ENCODE results near the gene HMGCS1.
"Not testable (repeated sequence)": the region's sequence is repeated elsewhere in the genome, so short reads cannot be mapped to it uniquely, and the experiment has no call there.

DNA sequence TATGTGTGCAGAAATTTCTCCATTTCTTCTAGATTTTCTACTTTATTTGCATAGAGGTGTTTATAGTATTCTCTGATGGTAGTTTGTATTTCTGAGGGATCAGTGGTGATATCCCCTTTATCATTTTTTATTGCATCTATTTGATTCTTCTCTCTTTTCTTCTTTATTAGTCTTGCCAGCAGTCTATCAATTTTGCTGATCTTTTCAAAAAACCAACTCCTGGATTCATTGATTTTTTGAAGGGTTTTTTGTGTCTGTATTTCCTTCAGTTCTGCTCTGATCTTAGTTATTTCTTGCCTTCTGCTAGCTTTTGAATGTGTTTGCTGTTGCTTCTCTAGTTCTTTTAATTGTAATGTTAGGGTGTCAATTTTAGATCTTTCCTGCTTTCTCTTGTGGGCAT is 12.4 kb upstream of the HMGCS1 start:
- TF ChIP-seq EZH2 (IDR thresholded peaks at IDR 0.05; ENCODE audit: insufficient read depth, poor library complexity, severe bottlenecking); EZH2phosphoT487 (IDR thresholded peaks at IDR 0.05; ENCODE audit: insufficient read depth, low read depth): not testable (repeated sequence)

Measured in GM23248 (cell line).